Mesodermal cell (in vitro differentiated cells): ENCODE measurements around the gene SMC3.
A peak's percentile ranks its signal among the peaks of the same experiment; 100 is the strongest.
"Not testable (repeated sequence)": the region's sequence is repeated elsewhere in the genome, so short reads cannot be mapped to it uniquely, and the experiment has no call there.

Source experiments
- H3K27ac ChIP-seq: 2 replicates; pipeline ENCODE4 v1.7.0; 2013; ENCODE audit warnings: mild to moderate bottlenecking, low read depth, low read length, moderate library complexity; ENCODE audit not compliant: severe bottlenecking
- H3K36me3 ChIP-seq: 2 replicates; pipeline ENCODE4 v1.7.1; 2013; ENCODE audit warnings: mild to moderate bottlenecking, low read length, moderate library complexity; ENCODE audit not compliant: control insufficient read depth, insufficient read depth
- H3K4me1 ChIP-seq: one replicate; pipeline ENCODE4 v1.7.1; 2013; ENCODE audit warnings: mild to moderate bottlenecking, low read length; ENCODE audit not compliant: insufficient read depth, control insufficient read depth, poor library complexity, severe bottlenecking
- H3K4me3 ChIP-seq: 2 replicates; pipeline ENCODE4 v1.7.0; 2013; ENCODE audit warnings: low read length, control low read depth, mild to moderate bottlenecking; ENCODE audit not compliant: insufficient read depth, poor library complexity, severe bottlenecking; ENCODE audit errors: extremely low read depth
- H3K9me3 ChIP-seq: 2 replicates; pipeline ENCODE4 v1.7.1; 2013; ENCODE audit warnings: mild to moderate bottlenecking, low read length, moderate library complexity; ENCODE audit not compliant: control insufficient read depth
- WGBS, 2 experiments: methylation state at CpG; one replicate each; pipeline ENCODE4 v1.1.5; 2013; ENCODE audit warnings: missing lambda C conversion rate in 2 of 2; ENCODE audit not compliant: insufficient coverage in 2 of 2; 5-methylcytosine and 5-hydroxymethylcytosine counted together

SMC3 gene

GRCh38 chr10:110639046-110639445 is 71.6 kb downstream of the SMC3 start:
- WGBS, 2 experiments, result 100% methylated on average over 2 to 3 of the region's 6 CpGs
- not testable (repeated sequence) for H3K4me3 ChIP-seq, H3K9me3 ChIP-seq, H3K36me3 ChIP-seq, H3K27ac ChIP-seq
- peaks cover 27% of the 10 kb centered on the region for H3K4me1 ChIP-seq

GRCh38 chr10:110639858-110640257 is 72.4 kb downstream of the SMC3 start:
- peaks cover 27% of the 10 kb centered on the region for H3K4me1 ChIP-seq
- H3K9me3 ChIP-seq, H3K27ac ChIP-seq, H3K4me3 ChIP-seq, H3K36me3 ChIP-seq: not testable (repeated sequence)
- WGBS, 2 experiments, result 80% methylated on average over 1 of the region's 6 CpGs; no CpG with 5 or more reads in 1 of the 2 experiments

GRCh38 chr10:110641256-110641655 is 73.8 kb downstream of the SMC3 start:
- Histone ChIP-seq H3K27ac (no peak overlapping the region), H3K4me1 (peaks cover 32% of the 10 kb centered on the region), H3K4me3 (no peak overlapping the region), H3K9me3 (no peaks in the 10 kb centered on the region), H3K36me3 (no peaks in the 10 kb centered on the region)
- no CpG with 5 or more reads among the region's 5 CpGs for WGBS, 2 experiments

- H3K27ac ChIP-seq, result no peak overlapping the region
- 7 to 14% methylated on average over 6 of the region's 14 CpGs for WGBS, 2 experiments
- H3K4me3 ChIP-seq, result no peak overlapping the region
- peaks cover 22% of the 10 kb centered on the region for H3K4me1 ChIP-seq
- H3K9me3 ChIP-seq, result no peaks in the 10 kb centered on the region
- no peaks in the 10 kb centered on the region for H3K36me3 ChIP-seq
Measured at GRCh38 chr10:110642204-110643034, 74.9 kb downstream of the SMC3 start.

GRCh38 chr10:110643035-110643652 is 75.6 kb downstream of the SMC3 start:
- H3K4me3 ChIP-seq, result peak overlapping the region; percentile 61
- no peaks in the 10 kb centered on the region for H3K36me3 ChIP-seq
- WGBS, 2 experiments, result 0 to 1% methylated on average over 21 to 34 of the region's 40 CpGs
- no peaks in the 10 kb centered on the region for H3K9me3 ChIP-seq
- no peak overlapping the region for H3K27ac ChIP-seq
- peaks cover 19% of the 10 kb centered on the region for H3K4me1 ChIP-seq

GRCh38 chr10:110643653-110644597 is 76.4 kb downstream of the SMC3 start, which contains the start of gene RBM20:
TSS of gene RBM20 (plus strand) at chr10:110644336. CDS start at chr10:110644455, 119 bp downstream.
- Histone ChIP-seq H3K36me3 (no peaks in the 10 kb centered on the region), H3K27ac (no peak within 1 kb of the TSS), H3K9me3 (no peaks in the 10 kb centered on the region), H3K4me1 (peaks cover 22% of the 10 kb centered on the region), H3K4me3 (peak within 1 kb of the TSS; percentile 61)
- 0% methylated on average over 88 to 90 of the region's 106 CpGs for WGBS, 2 experiments

GRCh38 chr10:110644598-110645462 is 77.3 kb downstream of the SMC3 start:
- Histone ChIP-seq H3K4me3 (peak overlapping the region; percentile 61), H3K36me3 (no peaks in the 10 kb centered on the region), H3K27ac (no peak overlapping the region), H3K4me1 (peaks cover 22% of the 10 kb centered on the region), H3K9me3 (no peaks in the 10 kb centered on the region)
- 14 to 21% methylated on average over 14 to 20 of the region's 31 CpGs for WGBS, 2 experiments

- H3K4me1 ChIP-seq, result peaks cover 16% of the 10 kb centered on the region
- 81 to 82% methylated on average over 9 of the region's 13 CpGs for WGBS, 2 experiments
- H3K27ac ChIP-seq, result no peak overlapping the region
- no peaks in the 10 kb centered on the region for H3K36me3 ChIP-seq
- H3K9me3 ChIP-seq, result no peaks in the 10 kb centered on the region
- no peak overlapping the region for H3K4me3 ChIP-seq
Measured at GRCh38 chr10:110646417-110647135, 79.1 kb downstream of the SMC3 start.

- no CpG with 5 or more reads among the region's 3 CpGs for WGBS, 2 experiments
- H3K27ac ChIP-seq, result no peak overlapping the region
- H3K4me3 ChIP-seq, result no peak overlapping the region
- peaks cover 12% of the 10 kb centered on the region for H3K4me1 ChIP-seq
- no peaks in the 10 kb centered on the region for H3K36me3 ChIP-seq
- no peaks in the 10 kb centered on the region for H3K9me3 ChIP-seq
Measured at GRCh38 chr10:110647136-110647430, 79.6 kb downstream of the SMC3 start.
